Tibial nerve (tissue), 4 donors: ENCODE measurements around the gene TDRD9.

Source experiments
- CTCF ChIP-seq, 5 experiments: fragments of 200-600 bp in 3 of 5; fragments of 450-650 bp in 2 of 5; sonication (generic) in 3 of 5; IDR thresholded peaks; one replicate each; pipeline ENCODE4 v1.5.1; 2016 to 2019; ENCODE audit warnings: antibody characterized with exemption in 5 of 5, mild to moderate bottlenecking in 3 of 5, moderate library complexity in 2 of 5
- EP300 ChIP-seq, 2 donors: sonication (generic); formaldehyde crosslinking; IDR thresholded peaks; one replicate each; pipeline ENCODE4 v1.6.1; 2017; ENCODE audit warnings: antibody characterized with exemption in 2 of 2, mild to moderate bottlenecking in 1 of 2
- POLR2A ChIP-seq, 2 donors: fragments of 450-650 bp; IDR thresholded peaks; one replicate each; pipeline ENCODE4 v1.6.1; 2017; ENCODE audit warnings: antibody characterized with exemption in 2 of 2, mild to moderate bottlenecking in 2 of 2, moderate library complexity in 2 of 2

- TF ChIP-seq CTCF (IDR thresholded peaks at IDR 0.05) (no peak), POLR2A (IDR thresholded peaks at IDR 0.05) (no peak), EP300 (IDR thresholded peaks at IDR 0.05) (no peak)
Observed at GRCh38 chr14:104090071-104090748, 162.0 kb downstream of the TDRD9 start.
